ENCODE measurements around the gene PEPD. TPM values are rescaled to one million over a fixed set of nuclear protein-coding genes. Genes with fewer than 3 reads are reported as not detected.

PEPD gene
- total and polyA plus RNA-seq, 7 experiments from 2014 or later = 21.9 to 126 (median 24.6) TPM

Other genes with a start within 250 kb of the PEPD start
- 10 to 100 TPM in 1 of 5 experiments, 1 to 10 TPM in 3, under 1 TPM in 1; 0.22 to 26.2 (median 1.9) TPM for gene CEBPA, start 219.3 kb downstream of the PEPD start, total RNA-seq
- gene CEBPA, start 219.3 kb downstream of the PEPD start, polyA plus RNA-seq = not detected
- gene CEBPG, start 148.1 kb downstream of the PEPD start, total RNA-seq = 10 to 100 TPM; 17.1 to 22.4 (median 21.1) TPM
- gene CEBPG, start 148.1 kb downstream of the PEPD start, polyA plus RNA-seq = 1 to 10 TPM; 7.8 to 7.9 TPM
- not detected for gene CHST8, start 100.2 kb upstream of the PEPD start, total RNA-seq
- not detected for gene CHST8, start 100.2 kb upstream of the PEPD start, polyA plus RNA-seq

Data from naive thymus-derived CD4-positive, alpha-beta T cell (primary cell).